Measurements from ENCODE around the gene CERS2. TPM values are rescaled to one million over a fixed set of nuclear protein-coding genes. Genes with fewer than 3 reads are reported as not detected.
"Not testable (repeated sequence)": the region's sequence is repeated elsewhere in the genome, so short reads cannot be mapped to it uniquely, and the experiment has no call there.

Gene CERS2
- total RNA-seq, 2 donors from 2014 or later = 72.0 to 105 TPM

DNA sequence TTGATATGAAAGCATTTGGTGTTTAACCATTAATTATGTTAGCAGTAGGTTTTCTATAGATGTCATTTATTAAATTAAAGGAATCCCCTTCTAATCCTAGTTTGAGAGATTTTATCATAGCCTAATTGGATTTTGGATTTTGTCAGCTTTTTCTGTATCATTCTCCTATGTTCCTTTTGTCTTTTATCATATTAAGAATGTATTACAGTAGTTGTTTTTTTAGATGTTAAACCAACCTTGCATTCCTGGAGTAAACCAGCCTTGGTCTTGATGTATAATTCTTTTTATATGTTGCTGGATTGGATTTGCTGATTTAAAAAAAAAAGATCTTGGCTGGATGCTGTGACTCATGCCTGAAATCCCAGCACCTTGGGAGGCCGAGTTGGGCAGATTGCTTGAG lies 42.9 kb downstream of the CERS2 start:
- ATAC-seq = no peak
- DNase-seq = no peak
- intact Hi-C loops (cut with DNase I) = no loop called here

DNA sequence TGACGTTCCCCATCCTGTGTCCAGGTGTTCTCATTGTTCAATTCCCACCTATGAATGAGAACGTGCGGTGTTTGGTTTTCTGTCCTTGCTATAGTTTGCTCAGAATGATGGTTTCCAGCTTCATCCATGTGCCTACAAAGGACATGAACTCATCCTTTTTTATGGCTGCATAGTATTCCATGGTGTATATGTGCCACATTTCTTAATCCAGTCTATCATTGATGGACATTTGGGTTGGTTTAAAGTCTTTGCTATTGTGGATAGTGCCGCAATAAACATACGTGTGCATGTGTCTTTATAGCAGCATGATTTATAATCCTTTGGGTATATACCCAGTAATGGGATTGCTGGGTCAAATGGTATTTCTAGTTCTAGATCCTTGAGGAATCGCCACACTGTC lies 45.9 kb downstream of the CERS2 start:
- not testable (repeated sequence) for DNase-seq, ATAC-seq
- intact Hi-C loops (cut with DNase I) = loop anchor here in 1 of 2 donors (10.0 kb wide), 2 partner anchors 46 to 54 kb away; partner anchors contain the start of genes ARNT and CERS2

DNA sequence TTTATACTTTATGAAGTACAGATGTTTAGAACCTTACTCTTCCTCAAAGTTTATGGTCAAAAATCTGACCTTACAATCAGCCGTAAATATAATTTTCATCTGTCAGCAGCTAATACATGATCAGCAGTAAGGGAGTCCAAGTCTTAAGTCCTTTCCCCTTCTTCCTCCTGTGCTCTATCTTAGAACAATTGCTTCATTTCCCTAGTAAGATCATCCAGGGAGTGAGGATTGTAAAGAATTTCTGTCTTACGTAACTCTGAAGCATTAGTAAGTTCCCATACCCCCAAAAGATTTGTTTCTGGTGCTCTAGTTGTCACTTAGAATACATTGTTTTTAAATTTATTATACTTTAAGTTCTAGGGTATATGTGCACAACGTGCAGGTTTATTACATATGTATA lies 46.3 kb downstream of the CERS2 start:
- intact Hi-C loops (cut with DNase I) = loop anchor here in 1 of 2 donors (10.0 kb wide), 2 partner anchors 47 to 53 kb away; partner anchors contain the start of genes ARNT and CERS2
- no peak for ATAC-seq

DNA sequence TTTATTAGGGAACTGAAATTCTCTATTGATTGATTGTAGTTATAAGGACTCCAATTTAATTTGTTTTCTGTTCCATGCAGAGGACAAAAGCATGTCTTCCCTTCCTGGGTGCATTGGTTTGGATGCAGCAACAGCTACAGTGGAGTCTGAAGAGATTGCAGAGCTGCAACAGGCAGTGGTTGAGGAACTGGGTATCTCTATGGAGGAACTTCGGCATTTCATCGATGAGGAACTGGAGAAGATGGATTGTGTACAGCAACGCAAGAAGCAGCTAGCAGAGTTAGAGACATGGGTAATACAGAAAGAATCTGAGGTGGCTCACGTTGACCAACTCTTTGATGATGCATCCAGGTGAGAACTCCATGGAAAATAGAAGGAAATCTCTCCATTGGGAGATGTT lies 47.0 kb downstream of the CERS2 start:
- intact Hi-C loops (cut with DNase I) = loop anchor here in 1 of 2 donors (10.0 kb wide), 2 partner anchors 47 to 53 kb away; partner anchors contain the start of genes ARNT and CERS2
- no peak for ATAC-seq
- no peak for DNase-seq

More for the DNA sequence above, 46.3 kb downstream of the CERS2 start:
- no peak for DNase-seq

DNA sequence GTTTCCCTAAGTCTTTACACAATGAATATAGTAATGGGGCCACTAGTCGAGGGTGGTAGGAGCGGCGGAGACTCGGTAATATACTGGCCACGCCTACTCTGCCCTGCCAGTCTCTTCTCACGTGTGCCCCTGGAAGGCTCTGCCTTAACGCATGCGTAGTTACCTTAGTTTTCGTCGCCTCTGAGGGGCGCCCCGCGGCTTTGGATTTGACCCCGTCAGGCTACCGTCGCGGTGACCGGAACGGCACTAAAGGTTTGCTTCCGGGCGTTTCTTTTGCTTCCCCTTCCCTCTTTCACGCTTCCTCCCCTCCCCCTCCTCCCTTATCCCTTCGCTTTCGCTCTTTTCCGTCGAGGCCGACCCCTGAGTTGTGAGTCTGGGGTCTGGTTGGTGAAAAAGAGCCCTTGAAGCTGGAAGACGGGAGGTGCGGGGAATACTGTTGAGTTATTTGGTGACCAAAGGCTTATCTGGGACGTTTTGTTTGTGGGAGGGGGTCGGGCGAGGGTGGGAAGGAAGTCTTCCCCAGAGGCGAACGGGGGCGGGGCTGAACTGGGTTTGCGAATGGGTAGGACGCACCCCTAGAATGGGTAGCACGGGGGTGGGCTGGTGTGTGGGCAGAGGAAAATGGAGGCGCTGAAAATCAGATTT lies 48.4 kb downstream of the CERS2 start, which contains the start of gene SETDB1:
TSS of gene SETDB1 (plus strand) at position 267 of the 645 bp plus-strand sequence. CDS start 1,352 bp downstream, outside the sequence.
- DNase-seq = peak; percentile 96
- intact Hi-C loops (cut with DNase I) = loop anchor here in 1 of 2 donors (10.0 kb wide), 2 partner anchors 49 to 51 kb away; partner anchors contain the start of genes ARNT and CERS2

DNA sequence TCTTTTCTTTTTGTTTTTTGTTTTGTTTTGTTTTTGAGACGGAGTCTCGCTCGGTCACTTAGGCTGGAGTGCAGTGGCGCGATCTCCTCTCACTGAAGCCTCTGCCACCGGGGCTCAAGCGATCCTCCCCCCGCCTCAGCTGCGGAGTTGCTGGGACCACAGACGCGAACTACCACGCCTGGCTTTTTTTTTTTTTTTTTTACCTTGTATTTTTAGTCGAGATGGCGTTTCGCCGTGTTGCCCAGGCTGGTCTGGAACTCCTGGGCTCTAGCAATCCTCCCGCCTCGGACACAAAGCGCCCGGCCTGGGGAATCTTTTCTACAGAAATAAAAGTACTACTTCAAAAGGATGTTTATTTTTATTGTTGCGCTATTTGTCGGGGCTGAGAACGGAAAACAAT lies 49.6 kb downstream of the CERS2 start:
- DNase-seq = peak; percentile 23
- intact Hi-C loops (cut with DNase I) = loop anchor here in 1 of 2 donors (10.0 kb wide), 2 partner anchors 50 kb away; partner anchors contain the start of genes ARNT and CERS2
- no peak for ATAC-seq

More for the DNA sequence above, 48.4 kb downstream of the CERS2 start, which contains the start of gene SETDB1:
- peak; percentile 98 for ATAC-seq

DNA sequence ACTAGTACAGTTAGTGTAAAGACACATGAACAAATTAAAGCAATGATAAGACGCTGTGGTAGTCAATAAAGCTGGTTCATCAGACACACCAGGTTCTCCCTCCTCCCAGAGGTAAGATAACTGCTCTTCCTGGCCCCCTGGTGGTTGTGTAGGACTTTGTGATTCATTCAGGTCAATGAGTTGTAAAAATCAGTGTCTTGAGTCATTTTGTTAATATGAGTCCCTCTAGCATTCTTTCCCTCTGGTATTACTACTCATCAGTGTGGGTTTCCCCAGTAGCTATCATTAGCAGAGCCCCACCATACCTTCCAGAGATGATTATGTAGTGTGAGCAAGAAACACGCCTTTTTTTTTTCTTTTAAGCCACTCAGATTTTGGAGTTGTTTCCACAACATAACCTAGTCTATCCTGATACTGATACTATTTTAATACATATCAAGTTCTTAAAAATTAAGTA lies 52.1 kb downstream of the CERS2 start:
- intact Hi-C loops (cut with DNase I) = loop anchor here in 1 of 2 donors (10.0 kb wide), 2 partner anchors 48 to 52 kb away; partner anchors contain the start of genes ARNT and CERS2
- peak; percentile 67 for DNase-seq
- ATAC-seq = peak; percentile 21 to 48

DNA sequence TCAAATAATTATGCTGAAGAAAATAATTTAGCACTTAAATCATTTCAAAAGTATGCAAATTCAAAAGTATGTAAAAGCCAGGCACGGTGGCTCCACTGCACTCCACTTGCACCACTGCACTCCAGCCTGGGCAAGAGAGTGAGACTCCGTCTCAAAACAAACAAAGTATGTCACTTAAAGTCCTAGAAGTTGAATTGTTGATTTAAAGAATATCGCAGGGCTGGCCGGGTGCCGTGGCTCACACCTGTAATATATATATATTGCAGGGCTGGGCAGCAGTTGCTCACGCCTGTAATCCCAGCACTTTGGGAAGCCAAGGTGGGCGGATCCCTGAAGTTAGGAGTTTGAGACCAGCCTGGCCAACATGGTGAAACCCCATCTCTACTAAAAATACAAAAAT lies 57.2 kb downstream of the CERS2 start:
- intact Hi-C loops (cut with DNase I) = no loop called here
- ATAC-seq = no peak
- no peak for DNase-seq

Other genes starting within 250 kb of the CERS2 start
- 10 to 100 TPM; 42.2 to 77.4 TPM for gene CTSS, start 209.1 kb downstream of the CERS2 start, total RNA-seq
- gene CTSK, start 166.6 kb downstream of the CERS2 start, total RNA-seq = 10 to 100 TPM; 17.5 to 18.4 TPM
- 10 to 100 TPM; 31.9 to 32.5 TPM for gene ARNT, start 98.2 kb downstream of the CERS2 start, total RNA-seq
- gene CTXND2, start 87.7 kb downstream of the CERS2 start, total RNA-seq = not detected
- 10 to 100 TPM; 16.3 to 19.9 TPM for gene SETDB1, start 48.5 kb downstream of the CERS2 start, total RNA-seq
- gene ANXA9, start 7.5 kb upstream of the CERS2 start, total RNA-seq = under 1 TPM; 0.15 to 0.44 TPM
- gene MINDY1, start 32.1 kb upstream of the CERS2 start, total RNA-seq = 10 to 100 TPM; 32.2 to 36.2 TPM
- gene PRUNE1, start 33.6 kb upstream of the CERS2 start, total RNA-seq = 10 to 100 TPM; 33.1 to 36.6 TPM
- under 1 TPM; 0.15 to 0.16 TPM for gene BNIPL, start 61.8 kb upstream of the CERS2 start, total RNA-seq
- 1 to 10 TPM; 4.8 to 6.5 TPM for gene C1orf56, start 72.9 kb upstream of the CERS2 start, total RNA-seq
- gene CDC42SE1, start 84.8 kb upstream of the CERS2 start, total RNA-seq = 10 to 100 TPM; 36.5 to 55.3 TPM
- gene MLLT11, start 85.6 kb upstream of the CERS2 start, total RNA-seq = 1 to 10 TPM; 2.0 to 2.7 TPM
- 10 to 100 TPM; 13.4 to 15.6 TPM for gene GABPB2, start 95.9 kb upstream of the CERS2 start, total RNA-seq
- gene SEMA6C, start 171.8 kb upstream of the CERS2 start, total RNA-seq = 10 to 100 TPM; 23.6 to 37.0 TPM
- 1 to 10 TPM; 2.1 to 5.3 TPM for gene TNFAIP8L2, start 181.8 kb upstream of the CERS2 start, total RNA-seq
- gene LYSMD1, start 191.1 kb upstream of the CERS2 start, total RNA-seq = 10 to 100 TPM in 1 of 2 donors, 1 to 10 TPM in 1; 9.7 to 10.3 TPM
- gene SCNM1, start 191.3 kb upstream of the CERS2 start, total RNA-seq = 10 to 100 TPM; 19.4 to 20.9 TPM
- gene TMOD4, start 201.1 kb upstream of the CERS2 start, total RNA-seq = not detected
- gene VPS72, start 215.4 kb upstream of the CERS2 start, total RNA-seq = 10 to 100 TPM; 38.3 to 48.4 TPM
- 10 to 100 TPM; 34.7 to 46.9 TPM for gene PIP5K1A, start 223.7 kb upstream of the CERS2 start, total RNA-seq